Measurements from ENCODE around the gene HS1BP3. TPM values are rescaled to one million over a fixed set of nuclear protein-coding genes. Genes with fewer than 3 reads are reported as not detected.

Gene HS1BP3
- total RNA-seq, 2 experiments from 2014 or later: 8.8 to 10.1 TPM

- ChIA-PET CTCF (no interaction called here), POLR2A (no interaction called here)
- Mint-ChIP-seq H3K36me3 (ENCODE audit: low read depth) (peaks cover 5% of the 10 kb centered on the region), H3K4me3 (no peak overlapping the region), H3K27me3 (no peaks in the 10 kb centered on the region), H3K4me1 (ENCODE audit: low read depth) (peaks cover 11% of the 10 kb centered on the region), H3K27ac (no peak overlapping the region), H3K9me3 (no peaks in the 10 kb centered on the region)
- Histone ChIP-seq H3K36me3 (ENCODE audit: insufficient read depth, low read length) (no peaks in the 10 kb centered on the region), H3K9me3 (ENCODE audit: control insufficient read depth in 1 of 2, insufficient read depth in 1 of 2, low read length in 2 of 2) (peaks cover 6 to 15% of the 10 kb centered on the region in 2 experiments), H3K4me1 (ENCODE audit: insufficient read depth, low read length) (peaks cover 18% of the 10 kb centered on the region), H3K27ac (ENCODE audit: low read depth in 1 of 2, low read length in 2 of 2) (no peak overlapping the region), H3K4me3 (ENCODE audit: low read length) (no peak overlapping the region), H3K27me3 (ENCODE audit: control insufficient read depth in 1 of 2, insufficient read depth in 2 of 2, low read length in 2 of 2) (no peaks in the 10 kb centered on the region)
- DNase-seq: no peak
- TF ChIP-seq CTCF (IDR thresholded peaks at IDR 0.05): no peak
- ATAC-seq (ENCODE audit: poor library complexity): no peak
- intact Hi-C loops (cut with DNase I, micrococcal nuclease): no loop called here
Measured at GRCh38 chr2:20579866-20580265, 71.0 kb downstream of the HS1BP3 start.

GRCh38 chr2:20578895-20579825, 71.7 kb downstream of the HS1BP3 start:
- no peaks in the 10 kb centered on the region for H3K27me3 Mint-ChIP-seq
- peaks cover 5% of the 10 kb centered on the region for H3K36me3 Mint-ChIP-seq (ENCODE audit: low read depth)
- intact Hi-C loops (cut with DNase I, micrococcal nuclease): no loop called here
- H3K27ac ChIP-seq (ENCODE audit: low read depth in 1 of 2, low read length in 2 of 2): no peak overlapping the region
- H3K9me3 Mint-ChIP-seq: no peaks in the 10 kb centered on the region
- no peak for TF ChIP-seq CTCF (IDR thresholded peaks at IDR 0.05)
- ChIA-PET POLR2A (no interaction called here), CTCF (no interaction called here)
- no peaks in the 10 kb centered on the region for H3K36me3 ChIP-seq (ENCODE audit: insufficient read depth, low read length)
- H3K9me3 ChIP-seq (ENCODE audit: control insufficient read depth in 1 of 2, insufficient read depth in 1 of 2, low read length in 2 of 2): peaks cover 6 to 15% of the 10 kb centered on the region in 2 experiments
- H3K4me3 ChIP-seq (ENCODE audit: low read length): no peak overlapping the region
- H3K27me3 ChIP-seq (ENCODE audit: control insufficient read depth in 1 of 2, insufficient read depth in 2 of 2, low read length in 2 of 2): no peaks in the 10 kb centered on the region
- no peak overlapping the region for H3K27ac Mint-ChIP-seq
- peaks cover 11% of the 10 kb centered on the region for H3K4me1 Mint-ChIP-seq (ENCODE audit: low read depth)
- ATAC-seq (ENCODE audit: poor library complexity) (no peak), DNase-seq (no peak)
- no peak overlapping the region for H3K4me3 Mint-ChIP-seq
- peaks cover 18% of the 10 kb centered on the region for H3K4me1 ChIP-seq (ENCODE audit: insufficient read depth, low read length)

GRCh38 chr2:20578266-20578894, 72.5 kb downstream of the HS1BP3 start:
- Histone ChIP-seq H3K27ac (ENCODE audit: low read depth in 1 of 2, low read length in 2 of 2) (no peak overlapping the region), H3K4me3 (ENCODE audit: low read length) (no peak overlapping the region), H3K4me1 (ENCODE audit: insufficient read depth, low read length) (peaks cover 18% of the 10 kb centered on the region), H3K9me3 (ENCODE audit: control insufficient read depth in 1 of 2, insufficient read depth in 1 of 2, low read length in 2 of 2) (peaks cover 6 to 15% of the 10 kb centered on the region in 2 experiments), H3K36me3 (ENCODE audit: insufficient read depth, low read length) (no peaks in the 10 kb centered on the region), H3K27me3 (ENCODE audit: control insufficient read depth in 1 of 2, insufficient read depth in 2 of 2, low read length in 2 of 2) (no peaks in the 10 kb centered on the region)
- POLR2A ChIA-PET: interaction anchor here (2.6 kb wide), 1 partner anchor 73 kb away, joined by 6 read pairs; the partner anchor contains the start of gene HS1BP3
- DNase-seq: no peak
- TF ChIP-seq CTCF (IDR thresholded peaks at IDR 0.05): no peak
- intact Hi-C loops (cut with DNase I, micrococcal nuclease): no loop called here
- H3K27me3 Mint-ChIP-seq: no peaks in the 10 kb centered on the region
- no peak overlapping the region for H3K27ac Mint-ChIP-seq
- no peak overlapping the region for H3K4me3 Mint-ChIP-seq
- ATAC-seq (ENCODE audit: poor library complexity): no peak
- H3K9me3 Mint-ChIP-seq: no peaks in the 10 kb centered on the region
- CTCF ChIA-PET: no interaction called here
- peaks cover 5% of the 10 kb centered on the region for H3K36me3 Mint-ChIP-seq (ENCODE audit: low read depth)
- H3K4me1 Mint-ChIP-seq (ENCODE audit: low read depth): peaks cover 11% of the 10 kb centered on the region

Data from CD4-positive, alpha-beta T cell (primary cell).